ENCODE results near the gene SRSF1.

SRSF1 gene

DNA sequence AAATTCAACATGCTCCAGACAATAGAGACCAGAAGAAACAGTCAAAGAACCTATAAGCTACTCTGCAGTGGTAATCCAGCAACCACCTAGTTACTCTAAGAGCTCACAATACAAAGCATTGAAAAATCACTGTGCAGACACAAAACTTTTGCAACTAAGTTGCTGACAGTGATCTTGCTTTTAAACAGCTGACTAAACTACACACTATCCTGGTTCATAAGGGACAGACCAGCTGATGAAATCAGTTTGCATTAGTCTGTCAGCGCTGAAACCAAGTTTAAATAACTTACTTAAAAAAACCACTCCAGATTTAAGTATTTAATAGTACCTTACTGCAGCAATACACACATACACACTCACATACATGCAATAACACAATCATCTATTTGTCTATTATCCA is 23.6 kb downstream of the SRSF1 start:
- no peak overlapping the region for H3K4me3 ChIP-seq (ENCODE audit: low read depth, low read length)
- TF ChIP-seq CTCF (IDR thresholded peaks at IDR 0.05; ENCODE audit: low read depth, low read length) (no peak), POLR2A (IDR thresholded peaks at IDR 0.05; ENCODE audit: extremely low read depth, insufficient read length) (no peak), MYC (IDR thresholded peaks at IDR 0.05; ENCODE audit: low read depth, low read length) (no peak)
- TF ChIP-seq, protein P1, sequence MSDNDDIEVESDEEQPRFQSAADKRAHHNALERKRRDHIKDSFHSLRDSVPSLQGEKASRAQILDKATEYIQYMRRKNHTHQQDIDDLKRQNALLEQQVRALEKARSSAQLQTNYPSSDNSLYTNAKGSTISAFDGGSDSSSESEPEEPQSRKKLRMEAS (IDR thresholded peaks at IDR 0.05; ENCODE audit: low read depth, low read length): no peak
- no peak for DNase-seq (ENCODE audit: low read depth)

- TF ChIP-seq, protein P1 (IDR thresholded peaks at IDR 0.05; ENCODE audit: low read depth, low read length): no peak
- TF ChIP-seq POLR2A (IDR thresholded peaks at IDR 0.05; ENCODE audit: extremely low read depth, insufficient read length) (no peak), CTCF (IDR thresholded peaks at IDR 0.05; ENCODE audit: low read depth, low read length) (no peak), MYC (IDR thresholded peaks at IDR 0.05; ENCODE audit: low read depth, low read length) (no peak)
- no peak overlapping the region for H3K4me3 ChIP-seq (ENCODE audit: low read depth, low read length)
- no peak for DNase-seq (ENCODE audit: low read depth)
These were observed 24.4 kb downstream of the SRSF1 start for GRCh38 chr17:57982452-57983170.

DNA sequence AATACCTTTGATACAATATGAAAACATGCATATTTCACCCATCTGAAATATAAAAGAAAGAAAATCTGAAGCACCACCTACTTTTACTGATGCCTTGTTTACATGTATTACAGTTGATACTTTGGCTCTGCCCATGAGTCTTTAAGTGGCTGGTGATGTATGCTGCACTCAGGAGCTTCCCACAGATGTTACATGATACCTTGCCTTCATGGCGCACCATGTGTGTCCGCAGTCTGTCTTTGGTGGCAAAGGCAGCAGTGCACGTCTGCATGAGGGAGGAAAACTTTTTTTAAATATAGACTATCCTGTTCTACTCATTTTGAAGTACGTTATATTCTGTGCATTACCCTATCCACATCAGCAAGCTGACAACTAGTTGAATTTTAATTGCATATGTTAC is 26.5 kb downstream of the SRSF1 start:
- DNase-seq (ENCODE audit: low read depth): no peak
- H3K4me3 ChIP-seq (ENCODE audit: low read depth, low read length): no peak overlapping the region
- no peak for TF ChIP-seq CTCF (IDR thresholded peaks at IDR 0.05; ENCODE audit: low read depth, low read length)
- TF ChIP-seq, protein P1 (IDR thresholded peaks at IDR 0.05; ENCODE audit: low read depth, low read length): no peak
- no peak for TF ChIP-seq POLR2A (IDR thresholded peaks at IDR 0.05; ENCODE audit: extremely low read depth, insufficient read length)
- no peak for TF ChIP-seq MYC (IDR thresholded peaks at IDR 0.05; ENCODE audit: low read depth, low read length)

DNA sequence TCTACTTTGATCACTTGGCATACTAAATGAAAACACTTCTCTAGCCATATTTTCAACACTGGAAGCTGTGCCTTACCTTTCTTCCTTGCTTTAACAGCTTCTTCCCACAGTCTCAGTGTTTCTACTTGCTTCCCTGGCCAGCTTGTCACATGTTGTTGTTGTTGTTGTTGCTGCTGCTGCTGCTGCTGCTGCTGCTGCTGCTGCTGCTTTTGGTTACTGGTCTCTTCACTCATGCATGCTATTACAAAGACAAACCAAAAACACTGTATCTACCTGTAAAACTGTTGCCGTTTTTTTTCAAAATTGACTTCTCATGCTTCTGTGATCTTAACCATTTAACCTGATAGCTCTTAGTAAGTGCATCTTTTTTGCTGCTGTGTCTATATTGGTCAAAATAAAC is 28.0 kb downstream of the SRSF1 start:
- TF ChIP-seq MYC (IDR thresholded peaks at IDR 0.05; ENCODE audit: low read depth, low read length) (no peak), POLR2A (IDR thresholded peaks at IDR 0.05; ENCODE audit: extremely low read depth, insufficient read length) (no peak), CTCF (IDR thresholded peaks at IDR 0.05; ENCODE audit: low read depth, low read length) (no peak)
- TF ChIP-seq, protein P1 (IDR thresholded peaks at IDR 0.05; ENCODE audit: low read depth, low read length): no peak
- no peak overlapping the region for H3K4me3 ChIP-seq (ENCODE audit: low read depth, low read length)

DNA sequence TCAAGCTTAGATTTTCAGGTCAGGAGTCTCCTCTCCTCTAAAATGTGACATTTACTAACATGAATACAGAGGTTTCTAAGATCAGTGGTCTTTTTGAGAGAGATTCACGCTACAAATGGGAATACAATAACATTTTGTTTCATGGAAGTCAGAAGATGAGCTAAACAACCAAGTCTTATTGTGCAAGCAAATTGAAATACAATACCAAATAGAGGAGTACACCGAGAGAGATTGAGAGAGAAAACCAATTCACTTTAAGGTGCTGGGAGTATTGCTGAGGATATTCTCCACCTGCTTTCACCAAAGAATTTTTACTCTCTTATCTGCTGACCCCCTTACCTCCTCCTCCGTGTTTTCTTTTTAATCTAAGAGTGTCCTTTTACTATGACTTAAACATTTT is 30.5 kb downstream of the SRSF1 start:
- H3K4me3 ChIP-seq (ENCODE audit: low read depth, low read length): no peak overlapping the region
- TF ChIP-seq CTCF (IDR thresholded peaks at IDR 0.05; ENCODE audit: low read depth, low read length): no peak
- TF ChIP-seq, protein P1 (IDR thresholded peaks at IDR 0.05; ENCODE audit: low read depth, low read length): no peak
- TF ChIP-seq MYC (IDR thresholded peaks at IDR 0.05; ENCODE audit: low read depth, low read length): no peak
- no peak for TF ChIP-seq POLR2A (IDR thresholded peaks at IDR 0.05; ENCODE audit: extremely low read depth, insufficient read length)
- no peak for DNase-seq (ENCODE audit: low read depth)

More for the DNA sequence above, 28.0 kb downstream of the SRSF1 start:
- DNase-seq (ENCODE audit: low read depth): no peak
